ENCODE data around the gene DEFB124.
"Not testable (repeated sequence)": the region's sequence is repeated elsewhere in the genome, so short reads cannot be mapped to it uniquely, and the experiment has no call there.

Gene DEFB124

DNA sequence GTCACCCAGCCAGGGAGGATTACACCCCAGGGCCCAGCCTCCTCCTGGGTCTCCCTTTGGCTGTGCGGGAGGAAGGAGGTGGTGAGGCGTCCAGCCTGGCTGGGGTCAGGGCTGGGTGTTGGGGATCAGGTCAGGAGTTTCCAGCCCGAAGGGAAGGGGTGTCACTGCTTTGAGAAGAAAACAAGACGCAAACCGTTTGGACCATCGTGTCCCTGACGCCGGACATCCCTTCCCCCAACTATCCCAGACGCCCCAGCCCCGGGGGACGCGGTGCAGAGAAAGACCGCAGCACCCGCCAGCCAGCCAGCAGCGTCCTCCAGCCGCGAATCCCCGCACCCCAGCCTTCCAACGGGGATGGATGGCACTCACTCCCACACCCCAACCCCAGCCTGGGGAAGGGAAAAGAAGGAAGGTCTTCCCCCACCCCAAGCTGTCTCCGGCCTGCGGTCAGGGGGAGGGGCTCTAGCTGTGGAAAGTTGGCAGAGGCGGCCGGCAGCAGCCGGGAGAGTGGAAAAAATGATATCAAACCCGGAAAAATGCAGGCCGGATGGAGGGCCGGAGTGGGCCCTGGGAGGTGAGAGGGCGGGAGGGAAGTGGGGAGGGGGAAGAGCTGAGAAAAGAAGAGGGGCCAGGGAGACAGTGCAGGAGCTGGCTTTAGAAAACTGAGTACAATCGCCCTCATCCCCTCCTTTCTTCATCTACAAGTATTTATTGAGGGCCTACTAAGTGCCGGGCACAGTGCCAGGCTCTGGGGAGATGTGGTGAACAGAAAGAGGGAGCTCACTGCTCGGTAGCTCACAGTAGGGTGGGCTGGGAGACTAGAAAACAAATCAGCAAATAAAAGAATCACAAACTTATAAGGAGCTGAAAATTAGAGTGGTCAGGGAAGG, 10.8 kb upstream of the DEFB124 start:
- DNase-seq: no peak

DNA sequence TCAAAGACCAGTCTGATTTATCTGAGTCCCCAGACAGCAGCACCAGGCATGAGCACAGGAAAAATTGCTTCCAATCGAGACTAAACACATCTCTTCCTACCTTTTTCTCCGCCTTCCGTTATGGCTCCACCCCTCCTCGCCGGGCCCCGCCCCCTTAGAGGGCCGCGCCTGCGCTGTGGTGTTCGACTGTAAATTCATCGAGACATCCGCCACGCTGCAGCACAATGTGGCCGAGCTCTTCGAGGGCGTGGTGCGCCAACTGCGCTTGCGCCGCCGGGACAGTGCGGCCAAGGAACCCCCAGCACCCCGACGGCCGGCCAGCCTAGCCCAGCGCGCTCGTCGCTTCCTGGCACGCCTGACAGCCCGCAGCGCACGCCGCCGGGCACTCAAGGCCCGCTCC, 9.1 kb upstream of the DEFB124 start:
- no peak for DNase-seq

DNA sequence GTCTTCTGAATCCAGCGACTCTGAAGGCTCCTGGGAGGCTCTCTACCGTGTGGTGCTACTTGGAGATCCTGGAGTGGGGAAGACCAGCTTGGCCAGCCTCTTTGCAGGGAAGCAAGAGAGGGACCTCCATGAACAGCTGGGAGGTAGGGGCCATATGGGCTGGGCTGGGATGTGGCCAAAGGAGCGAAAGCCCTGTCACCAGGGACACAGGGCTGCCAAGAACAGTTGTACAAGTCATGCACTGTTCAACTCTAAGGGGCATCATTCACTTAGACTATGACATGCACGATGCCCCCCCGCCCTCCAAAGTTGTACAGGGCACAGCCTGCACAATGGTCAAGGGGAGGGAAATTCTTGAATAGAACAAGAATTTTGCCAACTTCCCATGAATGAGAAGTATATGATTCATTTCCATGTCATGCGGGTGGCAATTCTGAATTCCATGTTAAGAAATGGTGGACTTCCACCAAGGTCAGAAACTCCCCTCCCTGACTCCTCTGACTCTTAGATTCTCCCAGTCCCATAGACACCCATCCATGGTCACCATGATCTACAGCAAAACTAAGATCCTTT, 1.8 kb upstream of the DEFB124 start:
- DNase-seq: no peak

DNA sequence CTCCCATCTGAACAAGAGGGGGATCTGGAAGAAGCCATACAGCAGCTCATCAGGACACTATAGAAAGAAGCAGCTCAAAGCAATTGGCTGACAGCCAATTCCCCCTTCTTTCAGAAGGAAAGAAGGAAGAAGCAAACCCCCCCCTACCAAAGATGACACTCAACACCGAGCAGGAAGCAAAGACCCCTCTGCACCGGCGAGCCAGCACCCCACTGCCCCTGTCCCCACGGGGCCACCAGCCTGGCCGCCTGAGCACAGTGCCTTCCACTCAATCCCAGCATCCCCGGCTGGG, 1.3 kb upstream of the DEFB124 start:
- no peak for DNase-seq

DNA sequence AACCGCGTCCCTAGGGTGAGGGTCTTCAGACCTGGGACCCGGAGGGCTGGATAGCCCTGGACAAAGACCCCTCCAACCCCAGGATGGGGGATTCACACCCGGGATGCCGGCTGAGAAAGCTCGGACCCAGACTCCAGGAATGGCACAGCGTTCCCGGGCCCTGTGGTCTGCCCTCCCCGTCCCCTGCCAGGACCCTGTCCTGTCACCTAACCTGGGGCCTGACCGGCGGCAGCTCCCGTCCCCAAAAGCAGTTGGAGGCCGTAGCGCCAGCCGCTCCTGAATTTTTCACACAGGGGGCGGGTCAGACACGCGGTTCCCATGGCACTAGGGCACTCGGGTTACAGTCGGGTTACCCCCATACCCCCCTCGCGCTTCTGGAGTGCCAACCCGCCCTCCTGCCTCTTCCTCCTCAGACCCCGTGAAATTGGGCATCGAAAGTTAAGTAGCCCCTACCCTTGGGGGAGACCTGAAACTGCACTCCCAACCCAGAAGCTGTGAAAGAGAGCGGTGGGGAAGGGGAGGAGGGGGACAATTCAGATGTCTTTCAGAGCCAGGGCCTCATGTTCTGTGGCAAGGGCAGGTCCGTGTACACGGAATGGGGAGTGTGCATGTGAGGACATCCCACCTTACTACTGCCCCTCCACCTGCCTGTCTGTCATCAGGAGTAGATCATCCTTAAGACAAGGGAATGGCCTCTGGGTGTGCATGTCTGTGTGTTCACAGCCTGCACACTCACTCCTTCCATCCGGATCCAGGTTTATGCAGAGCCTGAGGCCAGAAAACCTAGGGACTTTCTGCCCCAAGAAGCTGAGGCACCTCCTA, 756 bp upstream of the DEFB124 start:
- DNase-seq: no peak

DNA sequence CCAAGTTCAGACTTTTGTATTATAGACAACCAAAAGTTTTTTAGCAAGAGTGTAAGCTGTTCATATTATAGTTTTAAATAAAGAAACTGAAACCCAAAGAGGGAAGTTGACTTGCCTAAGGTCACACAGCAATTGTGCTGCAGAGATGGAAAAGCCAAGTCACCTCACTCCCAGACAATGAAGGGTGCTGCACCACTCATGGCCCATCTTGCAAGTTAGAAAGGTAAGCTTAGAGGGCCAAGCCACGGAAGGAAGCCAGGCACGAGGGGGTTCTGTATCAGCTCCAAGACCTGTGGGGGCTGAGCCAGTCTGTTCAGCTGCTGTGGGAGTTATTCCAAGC, 860 bp downstream of the DEFB124 start:
- DNase-seq: no peak

DNA sequence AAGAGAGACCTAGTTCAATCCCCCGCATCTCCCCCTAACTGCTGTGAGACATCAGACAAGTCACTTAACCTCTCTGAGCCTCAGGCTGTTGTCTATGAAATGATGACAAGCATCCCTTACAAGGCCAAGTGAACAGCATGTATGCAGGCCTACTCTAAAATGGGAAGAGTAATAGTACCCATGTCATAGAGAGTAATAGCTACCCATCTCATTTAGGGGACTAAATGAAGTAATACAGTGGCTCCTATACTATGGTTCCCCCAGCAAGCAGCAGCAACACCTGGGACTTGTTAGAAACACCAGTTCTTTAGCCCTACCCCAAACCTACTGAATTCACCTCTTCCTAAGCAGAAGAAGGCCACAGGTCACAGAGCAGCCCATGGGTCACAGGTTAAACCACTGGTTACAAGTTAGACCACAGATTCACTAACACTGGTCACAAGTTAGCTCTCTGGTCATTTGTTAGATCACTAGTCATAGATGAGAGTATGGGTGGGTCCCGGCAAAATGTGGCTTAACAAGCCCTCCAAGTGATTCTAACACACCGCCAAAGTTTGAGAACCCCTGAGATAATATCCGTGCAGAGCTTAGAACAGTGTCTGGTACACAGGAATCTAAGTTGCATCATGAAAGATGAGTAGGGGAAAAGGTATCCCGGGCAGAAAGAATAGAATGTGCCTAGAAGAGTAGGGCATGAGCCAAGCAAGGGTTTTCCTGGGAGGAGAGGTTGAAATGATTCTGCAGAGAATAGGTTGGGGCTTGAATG, 1.4 kb downstream of the DEFB124 start:
- DNase-seq: no peak

DNA sequence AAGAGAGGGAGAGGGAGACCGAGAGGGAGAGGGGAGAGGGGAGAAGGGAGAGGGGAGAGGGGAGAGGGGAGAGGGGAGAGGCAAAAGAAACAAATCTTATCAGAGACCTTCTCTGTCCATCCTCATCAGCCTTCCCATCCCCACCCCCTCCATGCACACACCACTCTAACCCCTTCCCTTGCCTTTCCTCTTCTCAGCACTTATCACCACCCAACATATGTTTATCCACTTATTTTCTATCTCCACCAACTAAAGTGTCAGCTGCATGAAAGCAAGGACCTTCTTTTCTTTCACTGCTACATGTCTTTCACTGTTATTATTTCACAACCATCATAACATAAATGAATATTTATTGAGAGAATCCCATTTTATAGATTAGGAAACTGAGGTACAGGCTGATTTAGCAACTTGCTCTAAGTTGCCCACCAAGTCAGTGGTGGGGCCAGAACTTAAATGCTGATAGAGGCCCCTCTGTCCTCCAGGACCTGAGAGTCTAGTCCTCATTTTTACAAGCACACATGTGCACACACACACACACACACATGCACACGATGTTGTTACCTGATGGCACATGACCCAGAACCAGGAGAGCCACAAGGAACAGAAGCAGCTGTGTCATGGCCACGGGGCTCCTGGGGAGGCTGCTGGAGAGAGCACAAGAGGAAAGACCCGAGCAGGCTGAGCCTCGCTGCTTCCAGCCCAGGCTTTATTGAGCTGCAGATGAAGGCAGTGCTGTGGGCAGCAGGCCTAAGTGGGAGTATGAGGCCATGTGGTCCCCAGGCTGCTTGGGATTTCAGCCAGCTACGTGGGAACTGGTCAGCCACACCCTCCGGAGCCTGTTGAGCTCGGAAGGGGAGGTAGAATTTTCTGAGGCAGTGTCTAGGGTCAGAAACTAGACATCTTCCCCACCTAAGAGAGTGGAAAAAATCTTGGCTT, 2.3 kb downstream of the DEFB124 start:
- no peak for DNase-seq

DNA sequence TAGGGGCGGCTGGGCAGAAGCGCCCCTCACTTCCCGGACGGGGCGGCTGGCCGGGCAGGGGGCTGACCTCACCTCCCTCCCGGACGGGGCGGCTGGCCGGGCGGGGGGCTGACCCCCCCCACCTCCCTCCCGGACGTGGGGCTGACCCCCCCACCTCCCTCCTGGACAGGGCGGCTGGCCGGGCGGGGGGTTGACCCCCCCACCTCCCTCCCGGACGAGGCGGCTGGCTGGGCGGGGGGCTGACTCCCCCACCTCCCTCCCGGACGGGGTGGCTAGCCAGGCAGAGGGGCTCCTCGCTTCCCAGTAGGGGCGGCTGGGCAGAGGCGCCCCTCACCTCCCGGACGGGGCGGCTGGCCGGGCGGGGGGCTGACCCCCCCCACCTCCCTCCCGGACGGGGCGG, 4.0 kb downstream of the DEFB124 start:
- not testable (repeated sequence) for DNase-seq

DNA sequence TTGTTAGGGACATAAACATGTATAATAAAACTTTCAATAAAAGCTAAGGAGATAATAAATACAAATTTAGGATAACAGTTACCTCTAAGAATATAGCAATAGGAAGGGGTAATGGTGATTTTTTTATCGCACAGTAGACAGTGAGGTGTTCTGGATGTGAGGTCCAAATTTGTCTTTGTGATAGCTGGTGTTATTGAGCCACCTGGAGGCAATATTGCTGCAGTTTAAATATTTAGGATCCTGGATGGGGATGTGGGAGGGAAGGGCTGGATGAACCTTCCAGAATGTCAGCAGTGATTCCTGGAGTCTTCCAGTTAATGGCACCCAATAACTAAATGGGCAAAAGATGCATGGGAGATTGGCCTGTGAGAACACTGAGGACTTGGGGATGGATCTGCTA, 20.6 kb downstream of the DEFB124 start:
- DNase-seq: no peak

DNA sequence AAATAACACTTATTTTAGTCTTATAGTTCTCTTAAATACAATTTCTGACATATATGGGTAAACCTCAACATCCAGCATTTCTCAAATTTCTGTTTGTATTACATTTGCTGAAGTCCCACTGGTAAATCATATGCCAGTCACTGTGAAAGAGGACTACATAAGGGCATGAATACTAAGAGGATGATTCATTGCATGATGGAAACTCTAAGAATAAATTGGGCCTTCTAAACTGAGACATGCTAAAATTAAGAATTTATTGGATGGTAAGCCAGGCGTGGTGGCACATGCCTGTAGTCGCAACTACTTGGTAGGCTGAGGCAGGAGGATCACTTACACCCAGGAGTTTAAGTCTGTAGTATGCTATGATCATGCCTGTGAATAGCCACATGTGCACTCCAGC, 22.4 kb downstream of the DEFB124 start:
- DNase-seq: no peak

DNA sequence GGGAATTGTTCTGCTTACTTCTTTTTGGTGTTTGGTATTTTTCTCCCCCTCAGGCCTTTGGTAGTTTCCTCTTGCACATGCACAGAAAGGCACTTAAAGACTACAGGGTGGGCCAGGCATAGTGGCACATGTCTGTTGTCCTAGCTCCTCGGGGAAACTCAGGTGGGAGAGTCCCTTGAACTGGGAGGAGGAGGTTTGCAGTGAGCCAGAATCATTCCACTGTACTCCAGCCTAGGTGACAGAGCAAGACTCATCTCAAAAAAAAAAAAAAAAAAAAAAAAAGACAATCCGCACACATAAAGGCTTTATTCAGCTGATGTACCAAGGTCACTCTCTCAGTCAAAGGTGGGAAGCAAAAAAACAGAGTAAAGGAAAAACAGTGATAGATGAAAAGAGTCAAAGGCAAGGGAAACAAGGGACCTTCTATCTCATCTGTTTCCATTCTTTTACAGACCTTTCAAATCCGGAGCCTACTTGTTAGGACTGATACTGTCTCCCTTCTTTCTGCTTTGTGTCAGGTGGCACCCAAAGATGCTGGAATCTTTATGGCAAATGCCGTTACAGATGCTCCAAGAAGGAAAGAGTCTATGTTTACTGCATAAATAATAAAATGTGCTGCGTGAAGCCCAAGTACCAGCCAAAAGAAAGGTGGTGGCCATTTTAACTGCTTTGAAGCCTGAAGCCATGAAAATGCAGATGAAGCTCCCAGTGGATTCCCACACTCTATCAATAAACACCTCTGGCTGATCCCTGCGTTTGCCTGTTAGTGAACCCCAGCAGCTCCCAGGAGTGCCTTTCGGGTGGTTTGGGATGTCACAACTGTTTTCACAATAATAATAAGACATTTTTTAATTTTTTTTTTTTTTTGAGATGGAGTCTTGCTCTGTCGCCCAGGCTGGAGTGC, 25.2 kb downstream of the DEFB124 start:
- DNase-seq: no peak

DNA sequence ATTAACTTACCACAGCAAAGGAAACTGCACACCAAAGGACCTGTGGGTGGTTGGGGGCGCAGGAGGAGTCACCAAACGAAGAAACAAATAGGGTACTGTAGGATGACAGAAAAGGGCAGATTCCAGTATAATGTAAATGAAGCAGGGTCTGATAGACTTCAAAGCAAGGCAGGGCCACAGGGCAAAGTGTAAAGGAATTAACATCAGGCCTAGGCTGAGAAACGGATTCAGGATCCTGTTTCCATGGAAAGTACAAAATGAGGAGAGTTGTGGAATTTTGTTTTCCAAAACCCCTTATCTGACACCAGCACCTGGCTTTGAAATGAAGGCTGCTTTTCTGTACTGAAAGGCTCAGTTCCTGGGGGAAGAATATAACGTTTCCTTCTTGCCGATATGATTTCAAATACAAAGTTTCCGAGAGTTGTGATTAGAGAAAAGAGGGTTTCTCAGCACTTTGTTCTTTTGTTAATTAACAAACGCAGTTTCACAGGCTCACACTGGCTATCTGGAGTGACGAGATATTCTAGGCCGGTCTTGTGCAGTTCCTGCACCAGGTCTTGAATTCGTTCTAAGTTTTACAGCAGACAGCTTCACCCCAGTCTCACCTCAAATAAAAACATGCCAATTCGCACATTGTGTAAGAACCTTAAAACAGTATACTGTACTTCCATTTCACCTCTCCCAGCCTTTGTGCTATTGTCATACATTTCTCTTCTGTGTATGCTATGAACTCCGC, 28.7 kb downstream of the DEFB124 start:
- no peak for DNase-seq

DNA sequence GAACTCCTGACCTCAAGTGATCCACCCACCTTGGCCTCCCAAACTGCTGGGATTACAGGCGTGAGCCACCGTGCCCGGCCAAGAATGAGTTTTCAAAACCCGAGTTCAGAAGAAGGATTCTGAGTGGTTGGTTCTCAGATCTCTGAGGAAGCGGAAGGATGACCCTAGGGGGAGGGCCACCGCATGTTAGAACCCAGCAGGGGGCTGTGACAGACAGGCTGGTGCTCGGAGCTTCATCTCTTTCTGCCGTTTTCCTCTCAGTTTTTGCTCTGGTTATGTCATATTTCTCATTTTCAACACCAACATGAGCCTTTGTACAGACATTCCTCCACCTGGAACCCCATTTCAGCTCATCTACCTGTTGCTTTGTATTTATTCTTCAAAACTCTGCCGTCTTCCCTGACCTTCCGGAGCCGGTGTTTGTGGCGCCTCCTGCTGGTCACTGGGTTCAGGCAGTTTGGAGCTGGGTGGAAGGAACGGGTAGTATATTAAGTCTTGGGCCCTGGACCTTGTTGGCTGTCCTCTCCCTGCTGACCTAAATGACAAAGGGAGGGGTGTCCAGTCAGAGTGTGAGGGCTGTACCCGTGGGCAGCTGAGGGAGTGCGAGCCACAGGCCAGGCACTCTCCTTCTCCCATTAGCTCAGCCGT, 34.8 kb downstream of the DEFB124 start, which contains the start of gene DEFB123:
Gene DEFB123 (plus strand): TSS at position 621 of the 648 bp plus-strand sequence. CDS start 67 bp downstream, outside the sequence.
- DNase-seq: no peak

DNA sequence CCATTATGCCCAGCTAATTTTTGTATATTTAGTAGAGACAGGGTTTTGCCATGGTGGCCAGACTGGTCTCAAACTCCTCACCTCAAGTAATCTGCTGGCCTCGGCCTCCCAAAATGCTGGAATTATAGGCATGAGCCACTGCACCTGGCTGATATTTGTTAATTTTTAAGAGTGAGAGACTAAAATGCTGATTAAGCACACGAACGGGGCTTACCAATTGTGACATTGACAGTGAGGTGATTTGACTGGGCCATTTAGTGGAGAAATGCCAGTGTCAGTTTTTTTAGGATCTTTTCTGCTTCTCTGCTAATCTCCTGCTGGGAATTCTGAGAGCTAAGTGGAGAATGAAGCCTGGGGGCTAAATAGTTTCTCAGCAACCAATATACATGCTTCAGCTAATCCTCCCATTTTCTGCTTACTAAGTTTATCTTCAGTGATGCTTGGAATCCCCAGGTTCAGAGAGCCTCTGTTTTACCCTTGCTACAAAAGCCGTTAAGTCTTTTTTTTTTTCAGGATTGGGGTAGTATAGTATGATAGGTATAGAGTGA, 44.3 kb downstream of the DEFB124 start:
- no peak for DNase-seq

DNA sequence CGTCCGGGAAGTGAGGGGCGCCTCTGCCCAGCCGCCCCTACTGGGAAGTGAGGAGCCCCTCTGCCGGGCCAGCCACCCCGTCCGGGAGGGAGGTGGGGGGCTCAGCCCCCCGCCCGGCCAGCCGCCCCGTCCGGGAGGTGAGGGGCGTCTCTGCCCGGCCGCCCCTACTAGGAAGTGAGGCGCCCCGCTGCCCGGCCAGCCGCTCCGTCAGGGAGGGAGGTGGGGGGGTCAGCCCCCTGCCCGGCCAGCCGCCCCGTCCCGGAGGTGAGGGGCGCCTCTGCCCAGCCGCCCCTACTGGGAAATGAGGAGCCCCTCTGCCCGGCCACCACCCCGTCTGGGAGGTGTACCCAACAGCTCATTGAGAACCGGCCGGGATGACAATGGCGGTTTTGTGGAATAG, 47.4 kb downstream of the DEFB124 start:
- not testable (repeated sequence) for DNase-seq

DNA sequence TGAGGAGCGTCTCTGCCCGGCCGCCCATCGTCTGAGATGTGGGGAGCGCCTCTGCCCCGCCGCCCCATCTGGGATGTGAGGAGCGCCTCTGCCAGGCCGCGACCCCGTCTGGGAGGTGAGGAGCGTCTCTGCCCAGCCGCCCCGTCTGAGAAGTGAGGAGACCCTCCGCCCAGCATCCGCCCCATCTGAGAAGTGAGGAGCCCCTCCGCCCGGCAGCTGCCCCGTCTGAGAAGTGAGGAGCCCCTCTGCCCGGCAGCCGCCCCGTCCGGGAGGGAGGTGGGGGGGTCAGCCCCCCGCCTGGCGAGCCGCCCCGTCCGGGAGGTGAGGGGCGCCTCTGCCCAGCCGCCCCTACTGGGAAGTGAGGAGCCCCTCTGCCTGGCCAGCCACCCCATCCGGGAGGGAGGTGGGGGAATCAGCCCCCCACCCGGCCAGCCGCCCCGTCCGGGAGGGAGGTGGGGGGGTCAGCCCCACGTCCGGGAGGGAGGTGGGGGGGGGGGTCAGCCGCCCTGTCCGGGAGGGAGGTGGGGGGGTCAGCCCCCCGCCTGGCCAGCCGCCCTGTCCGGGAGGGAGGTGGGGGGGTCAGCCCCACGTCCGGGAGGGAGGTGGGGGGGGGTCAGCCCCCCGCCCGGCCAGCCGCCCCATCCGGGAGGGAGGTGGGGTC, 47.9 kb downstream of the DEFB124 start:
- DNase-seq: not testable (repeated sequence)

DNA sequence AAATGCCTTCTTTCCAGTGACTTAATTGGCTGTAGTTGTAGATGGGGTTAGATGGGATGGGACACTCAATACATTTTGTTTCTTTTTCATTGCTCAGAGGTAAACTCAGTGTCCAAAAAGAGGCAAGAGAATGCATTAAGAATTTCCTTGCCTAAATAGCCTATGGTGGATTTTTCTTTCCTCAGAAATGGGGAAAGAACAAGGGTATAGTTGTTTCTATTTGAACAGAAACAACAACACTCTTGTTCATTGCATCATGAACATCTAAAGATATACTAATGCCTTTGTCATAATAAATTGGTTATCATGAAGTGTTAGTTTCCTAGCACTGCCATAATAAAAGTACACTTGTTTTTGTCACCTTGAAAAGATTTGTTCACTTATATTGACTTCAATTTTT, 49.1 kb downstream of the DEFB124 start:
- no peak for DNase-seq

DNA sequence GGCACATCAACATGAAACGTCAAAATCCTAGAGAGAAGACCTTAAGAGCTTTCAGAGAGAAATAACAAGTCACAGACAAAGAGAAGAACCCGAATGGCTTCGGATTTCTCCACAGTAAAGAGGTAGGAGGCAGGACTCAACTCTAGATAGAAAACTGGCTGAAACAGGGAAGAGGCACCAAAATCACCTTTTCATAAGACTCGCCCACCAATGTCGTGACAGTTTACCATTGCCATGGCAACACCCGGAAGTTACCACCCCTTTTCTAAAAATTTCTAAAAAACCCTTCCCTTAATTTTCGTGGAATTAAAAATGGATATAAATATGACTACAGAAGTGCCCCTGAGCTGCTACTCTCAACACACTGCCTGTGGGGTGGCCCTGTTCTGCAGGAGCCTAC, 56.6 kb downstream of the DEFB124 start:
- DNase-seq: no peak
